ENCODE measurements around the gene SYNGAP1. TPM values are rescaled to one million over a fixed set of nuclear protein-coding genes. Genes with fewer than 3 reads are reported as not detected.
A peak's percentile ranks its signal among the peaks of the same experiment; 100 is the strongest.

Gene SYNGAP1
- total and polyA plus RNA-seq, 5 donors from 2014 or later = 0.48 to 81.4 (median 0.64) TPM

DNA sequence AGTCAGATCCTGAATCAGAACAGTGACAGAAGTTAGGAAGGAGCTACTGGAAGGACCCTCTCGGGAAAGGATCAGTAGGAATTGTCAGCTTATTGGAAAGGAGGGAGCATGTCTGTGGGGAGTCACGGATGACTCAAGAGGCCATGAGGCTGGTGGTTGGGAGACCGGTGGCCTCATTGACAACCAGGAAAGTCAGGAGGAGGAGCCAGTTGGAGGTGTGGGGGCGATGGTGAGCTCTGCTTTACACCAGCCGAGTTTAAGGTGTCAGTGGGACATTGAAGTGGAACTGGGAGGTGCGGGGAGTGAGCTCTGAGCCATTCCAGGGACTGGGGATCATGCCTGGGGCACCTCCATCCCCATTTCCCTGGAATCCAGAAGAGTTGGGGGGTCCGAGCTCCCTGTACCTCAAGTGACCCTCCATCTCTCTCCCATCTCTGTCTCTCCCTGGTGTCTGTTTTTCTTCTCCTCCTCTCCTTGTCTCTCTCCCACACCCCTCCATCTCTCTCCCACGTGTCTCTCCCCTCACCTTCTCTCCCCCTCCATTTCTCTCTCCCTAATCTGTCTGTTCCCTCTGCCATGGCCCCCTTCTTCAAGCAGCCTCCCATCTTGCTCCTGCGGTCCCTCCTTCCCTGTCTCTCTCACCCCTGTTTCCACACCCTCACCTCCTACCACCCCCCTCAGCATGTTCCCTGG lies 20.2 kb downstream of the SYNGAP1 start:
- no peaks in the 10 kb centered on the region for H3K9me3 ChIP-seq (ENCODE audit: control insufficient read depth in 2 of 2, low read length in 2 of 2)
- ATAC-seq (ENCODE audit: low read depth in 2 of 2) (no peak), DNase-seq (no peak)
- Mint-ChIP-seq H3K9me3 (no peaks in the 10 kb centered on the region), H3K36me3 (peaks cover 52% of the 10 kb centered on the region), H3K27ac (peak overlapping the region in 2 of 3 donors; percentile 71 to 80), H3K4me3 (no peak overlapping the region), H3K27me3 (no peaks in the 10 kb centered on the region), H3K4me1 (peaks cover 3 to 10% (median 6%) of the 10 kb centered on the region in 4 donors)
- no peak overlapping the region for H3K4me3 ChIP-seq (ENCODE audit: low read depth, low read length)
- no peak overlapping the region for H3K27ac ChIP-seq (ENCODE audit: insufficient read depth, low read length, poor library complexity, severe bottlenecking)
- H3K27me3 ChIP-seq (ENCODE audit: control insufficient read depth, insufficient read depth, low read length) = no peaks in the 10 kb centered on the region
- H3K4me1 ChIP-seq (ENCODE audit: control insufficient read depth, insufficient read depth, low read length, poor library complexity, severe bottlenecking) = no peaks in the 10 kb centered on the region
- H3K36me3 ChIP-seq (ENCODE audit: control insufficient read depth, insufficient read depth, low read length) = peaks cover 60% of the 10 kb centered on the region

DNA sequence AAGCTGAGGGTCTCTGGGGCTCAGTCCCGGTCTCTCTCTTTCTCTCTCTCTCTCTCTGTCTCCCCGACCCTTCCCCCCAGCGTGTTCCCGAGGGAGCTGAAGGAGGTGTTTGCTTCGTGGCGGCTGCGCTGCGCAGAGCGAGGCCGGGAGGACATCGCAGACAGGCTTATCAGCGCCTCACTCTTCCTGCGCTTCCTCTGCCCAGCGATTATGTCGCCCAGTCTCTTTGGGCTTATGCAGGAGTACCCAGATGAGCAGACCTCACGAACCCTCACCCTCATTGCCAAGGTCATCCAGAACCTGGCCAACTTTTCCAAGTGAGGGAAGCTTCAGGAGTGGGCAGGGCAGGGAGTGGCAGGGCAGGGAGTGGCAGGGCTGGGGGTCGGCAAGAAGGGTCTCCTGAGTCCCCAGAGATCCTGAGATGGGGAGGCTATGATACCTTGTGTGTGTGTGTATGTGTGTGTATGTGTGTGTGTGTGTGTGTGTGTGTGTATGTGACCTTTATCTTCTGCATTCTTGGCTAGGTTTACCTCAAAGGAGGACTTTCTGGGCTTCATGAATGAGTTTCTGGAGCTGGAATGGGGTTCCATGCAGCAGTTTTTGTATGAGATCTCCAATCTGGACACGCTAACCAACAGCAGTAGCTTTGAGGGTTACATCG lies 20.9 kb downstream of the SYNGAP1 start:
- Histone ChIP-seq H3K4me1 (ENCODE audit: control insufficient read depth, insufficient read depth, low read length, poor library complexity, severe bottlenecking) (no peaks in the 10 kb centered on the region), H3K4me3 (ENCODE audit: low read depth, low read length) (no peak overlapping the region), H3K27ac (ENCODE audit: insufficient read depth, low read length, poor library complexity, severe bottlenecking) (no peak overlapping the region), H3K36me3 (ENCODE audit: control insufficient read depth, insufficient read depth, low read length) (peaks cover 54% of the 10 kb centered on the region), H3K27me3 (ENCODE audit: control insufficient read depth, insufficient read depth, low read length) (no peaks in the 10 kb centered on the region), H3K9me3 (ENCODE audit: control insufficient read depth in 2 of 2, low read length in 2 of 2) (no peaks in the 10 kb centered on the region)
- peaks cover 45% of the 10 kb centered on the region for H3K36me3 Mint-ChIP-seq
- ATAC-seq (ENCODE audit: low read depth in 2 of 2) (no peak), DNase-seq (no peak)
- no peak overlapping the region for H3K4me3 Mint-ChIP-seq
- no peak overlapping the region for H3K27ac Mint-ChIP-seq
- peaks cover 3 to 11% (median 4%) of the 10 kb centered on the region in 4 donors for H3K4me1 Mint-ChIP-seq
- H3K9me3 Mint-ChIP-seq = no peaks in the 10 kb centered on the region
- no peaks in the 10 kb centered on the region for H3K27me3 Mint-ChIP-seq

GRCh38 chr6:33441457-33441856 lies 21.6 kb downstream of the SYNGAP1 start:
- peaks cover 44% of the 10 kb centered on the region for H3K36me3 Mint-ChIP-seq
- peak overlapping the region in 2 of 3 donors; percentile 6 to 67 for H3K27ac Mint-ChIP-seq
- H3K27me3 Mint-ChIP-seq = no peaks in the 10 kb centered on the region
- no peak overlapping the region for H3K4me3 Mint-ChIP-seq
- no peaks in the 10 kb centered on the region for H3K9me3 Mint-ChIP-seq
- Histone ChIP-seq H3K27me3 (ENCODE audit: control insufficient read depth, insufficient read depth, low read length) (no peaks in the 10 kb centered on the region), H3K36me3 (ENCODE audit: control insufficient read depth, insufficient read depth, low read length) (peaks cover 49% of the 10 kb centered on the region), H3K4me3 (ENCODE audit: low read depth, low read length) (no peak overlapping the region), H3K27ac (ENCODE audit: insufficient read depth, low read length, poor library complexity, severe bottlenecking) (no peak overlapping the region), H3K4me1 (ENCODE audit: control insufficient read depth, insufficient read depth, low read length, poor library complexity, severe bottlenecking) (no peaks in the 10 kb centered on the region), H3K9me3 (ENCODE audit: control insufficient read depth in 2 of 2, low read length in 2 of 2) (no peaks in the 10 kb centered on the region)
- DNase-seq (no peak), ATAC-seq (ENCODE audit: low read depth in 2 of 2) (no peak)
- H3K4me1 Mint-ChIP-seq = peaks cover 3 to 11% (median 4%) of the 10 kb centered on the region in 4 donors

- Histone ChIP-seq H3K4me1 (ENCODE audit: control insufficient read depth, insufficient read depth, low read length, poor library complexity, severe bottlenecking) (no peaks in the 10 kb centered on the region), H3K27me3 (ENCODE audit: control insufficient read depth, insufficient read depth, low read length) (no peaks in the 10 kb centered on the region), H3K9me3 (ENCODE audit: control insufficient read depth in 2 of 2, low read length in 2 of 2) (no peaks in the 10 kb centered on the region), H3K4me3 (ENCODE audit: low read depth, low read length) (no peak overlapping the region), H3K27ac (ENCODE audit: insufficient read depth, low read length, poor library complexity, severe bottlenecking) (no peak overlapping the region), H3K36me3 (ENCODE audit: control insufficient read depth, insufficient read depth, low read length) (peaks cover 46% of the 10 kb centered on the region)
- DNase-seq = no peak
- H3K4me3 Mint-ChIP-seq = no peak overlapping the region
- H3K4me1 Mint-ChIP-seq = peaks cover 3 to 11% (median 4%) of the 10 kb centered on the region in 4 donors
- peak overlapping the region in 2 of 3 donors; percentile 67 to 79 for H3K27ac Mint-ChIP-seq
- no peak for ATAC-seq (ENCODE audit: low read depth in 2 of 2)
- H3K27me3 Mint-ChIP-seq = no peaks in the 10 kb centered on the region
- peaks cover 39% of the 10 kb centered on the region for H3K36me3 Mint-ChIP-seq
- H3K9me3 Mint-ChIP-seq = no peaks in the 10 kb centered on the region
Observed at GRCh38 chr6:33442283-33442682, 22.4 kb downstream of the SYNGAP1 start.

GRCh38 chr6:33443025-33443424 lies 23.2 kb downstream of the SYNGAP1 start:
- Histone ChIP-seq H3K4me3 (ENCODE audit: low read depth, low read length) (no peak overlapping the region), H3K36me3 (ENCODE audit: control insufficient read depth, insufficient read depth, low read length) (peaks cover 47% of the 10 kb centered on the region), H3K27ac (ENCODE audit: insufficient read depth, low read length, poor library complexity, severe bottlenecking) (no peak overlapping the region), H3K27me3 (ENCODE audit: control insufficient read depth, insufficient read depth, low read length) (no peaks in the 10 kb centered on the region), H3K9me3 (ENCODE audit: control insufficient read depth in 2 of 2, low read length in 2 of 2) (no peaks in the 10 kb centered on the region), H3K4me1 (ENCODE audit: control insufficient read depth, insufficient read depth, low read length, poor library complexity, severe bottlenecking) (no peaks in the 10 kb centered on the region)
- Mint-ChIP-seq H3K27ac (no peak overlapping the region), H3K9me3 (no peaks in the 10 kb centered on the region), H3K4me3 (no peak overlapping the region), H3K36me3 (peaks cover 39% of the 10 kb centered on the region), H3K27me3 (no peaks in the 10 kb centered on the region), H3K4me1 (peaks cover 4 to 11% (median 5%) of the 10 kb centered on the region in 4 donors)
- ATAC-seq (ENCODE audit: low read depth in 2 of 2) (no peak), DNase-seq (no peak)

DNA sequence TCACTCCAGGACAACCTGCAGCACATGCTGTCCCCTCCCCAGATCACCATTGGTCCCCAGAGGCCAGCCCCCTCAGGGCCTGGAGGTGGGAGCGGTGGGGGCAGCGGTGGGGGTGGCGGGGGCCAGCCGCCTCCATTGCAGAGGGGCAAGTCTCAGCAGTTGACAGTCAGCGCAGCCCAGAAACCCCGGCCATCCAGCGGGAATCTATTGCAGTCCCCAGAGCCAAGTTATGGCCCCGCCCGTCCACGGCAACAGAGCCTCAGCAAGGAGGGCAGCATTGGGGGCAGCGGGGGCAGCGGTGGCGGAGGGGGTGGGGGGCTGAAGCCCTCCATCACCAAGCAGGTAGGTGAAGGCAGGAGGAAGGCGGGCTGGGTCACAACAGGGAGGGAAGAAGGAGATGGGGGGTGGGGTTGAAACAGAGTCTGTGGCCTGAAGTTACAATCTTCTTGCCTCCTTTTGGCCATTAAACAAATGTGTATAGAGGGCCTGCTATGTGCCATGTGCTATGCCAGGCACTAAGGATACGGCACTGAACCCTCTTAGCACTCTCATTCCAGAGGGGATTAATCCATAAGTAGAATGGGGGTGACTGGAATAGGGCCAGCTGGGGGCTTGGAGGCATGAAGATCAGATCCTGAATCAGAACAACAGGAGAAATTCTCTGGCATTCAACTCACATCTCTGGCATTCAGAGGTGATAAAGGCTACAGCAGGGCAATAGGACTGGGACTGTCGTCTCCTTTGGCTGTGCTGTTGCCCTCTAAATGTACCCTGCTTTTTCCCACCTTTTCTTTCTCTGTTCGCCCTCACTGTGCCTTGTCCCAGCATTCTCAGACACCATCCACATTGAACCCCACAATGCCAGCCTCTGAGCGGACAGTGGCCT lies 24.0 kb downstream of the SYNGAP1 start:
- DNase-seq (no peak), ATAC-seq (ENCODE audit: low read depth in 2 of 2) (no peak)
- Histone ChIP-seq H3K36me3 (ENCODE audit: control insufficient read depth, insufficient read depth, low read length) (peaks cover 43% of the 10 kb centered on the region), H3K27me3 (ENCODE audit: control insufficient read depth, insufficient read depth, low read length) (no peaks in the 10 kb centered on the region), H3K4me3 (ENCODE audit: low read depth, low read length) (no peak overlapping the region), H3K9me3 (ENCODE audit: control insufficient read depth in 2 of 2, low read length in 2 of 2) (no peaks in the 10 kb centered on the region), H3K27ac (ENCODE audit: insufficient read depth, low read length, poor library complexity, severe bottlenecking) (no peak overlapping the region), H3K4me1 (ENCODE audit: control insufficient read depth, insufficient read depth, low read length, poor library complexity, severe bottlenecking) (no peaks in the 10 kb centered on the region)
- peaks cover 40% of the 10 kb centered on the region for H3K36me3 Mint-ChIP-seq
- H3K27me3 Mint-ChIP-seq = no peaks in the 10 kb centered on the region
- H3K9me3 Mint-ChIP-seq = no peaks in the 10 kb centered on the region
- H3K4me3 Mint-ChIP-seq = no peak overlapping the region
- H3K4me1 Mint-ChIP-seq = peaks cover 4 to 10% (median 7%) of the 10 kb centered on the region in 4 donors
- H3K27ac Mint-ChIP-seq = peak overlapping the region in 1 of 3 donors; percentile 33

DNA sequence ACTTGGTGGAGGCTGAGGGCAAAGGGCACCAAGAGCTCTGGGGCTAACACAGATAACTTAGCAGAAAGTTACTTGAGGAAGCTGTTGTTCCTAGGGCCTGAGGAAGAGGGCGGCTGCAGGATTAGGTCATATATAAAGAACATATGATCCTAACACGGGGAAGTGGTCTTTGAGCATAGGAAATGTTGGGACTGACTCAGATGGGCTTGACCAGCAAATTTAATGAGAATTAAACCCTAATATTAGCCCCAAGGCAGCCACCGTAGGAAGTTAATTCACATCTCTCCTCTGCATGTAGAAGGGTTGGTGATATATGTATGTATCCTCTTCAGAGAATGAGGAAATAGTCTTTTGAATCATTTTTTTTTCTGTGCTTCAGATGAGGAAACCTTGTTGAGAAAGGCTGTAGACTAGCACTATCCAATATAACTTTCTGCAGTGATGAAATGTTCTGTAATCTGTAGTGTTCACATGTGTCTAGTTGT lies 25.3 kb downstream of the SYNGAP1 start:
- H3K36me3 Mint-ChIP-seq = peaks cover 33% of the 10 kb centered on the region
- no peaks in the 10 kb centered on the region for H3K27me3 Mint-ChIP-seq
- peak overlapping the region in 1 of 4 donors; percentile 55 for H3K4me3 Mint-ChIP-seq
- H3K4me1 Mint-ChIP-seq = peaks cover 0 to 9% (median 6%) of the 10 kb centered on the region in 4 donors
- DNase-seq (no peak), ATAC-seq (ENCODE audit: low read depth in 2 of 2) (no peak)
- no peaks in the 10 kb centered on the region for H3K4me1 ChIP-seq (ENCODE audit: control insufficient read depth, insufficient read depth, low read length, poor library complexity, severe bottlenecking)
- peak overlapping the region; percentile 5 for H3K27ac ChIP-seq (ENCODE audit: insufficient read depth, low read length, poor library complexity, severe bottlenecking)
- H3K9me3 Mint-ChIP-seq = no peaks in the 10 kb centered on the region
- no peak overlapping the region for H3K4me3 ChIP-seq (ENCODE audit: low read depth, low read length)
- H3K27me3 ChIP-seq (ENCODE audit: control insufficient read depth, insufficient read depth, low read length) = no peaks in the 10 kb centered on the region
- peaks cover 42% of the 10 kb centered on the region for H3K36me3 ChIP-seq (ENCODE audit: control insufficient read depth, insufficient read depth, low read length)
- H3K27ac Mint-ChIP-seq = peak overlapping the region in 2 of 3 donors; percentile 23 to 82
- H3K9me3 ChIP-seq (ENCODE audit: control insufficient read depth in 2 of 2, low read length in 2 of 2) = no peaks in the 10 kb centered on the region
